HG02943 (cell line): ENCODE measurements around the gene ZBTB22.
"Not testable (repeated sequence)": the region's sequence is repeated elsewhere in the genome, so short reads cannot be mapped to it uniquely, and the experiment has no call there.

Source experiments
- ATAC-seq: cut with Tn5 transposase; IDR thresholded peaks from one replicate; pipeline ENCODE4 v1.9.1; 2021; ENCODE audit warnings: mild to moderate bottlenecking, low read depth, moderate library complexity; ENCODE audit not compliant: unreplicated experiment

ZBTB22 gene, protein sequence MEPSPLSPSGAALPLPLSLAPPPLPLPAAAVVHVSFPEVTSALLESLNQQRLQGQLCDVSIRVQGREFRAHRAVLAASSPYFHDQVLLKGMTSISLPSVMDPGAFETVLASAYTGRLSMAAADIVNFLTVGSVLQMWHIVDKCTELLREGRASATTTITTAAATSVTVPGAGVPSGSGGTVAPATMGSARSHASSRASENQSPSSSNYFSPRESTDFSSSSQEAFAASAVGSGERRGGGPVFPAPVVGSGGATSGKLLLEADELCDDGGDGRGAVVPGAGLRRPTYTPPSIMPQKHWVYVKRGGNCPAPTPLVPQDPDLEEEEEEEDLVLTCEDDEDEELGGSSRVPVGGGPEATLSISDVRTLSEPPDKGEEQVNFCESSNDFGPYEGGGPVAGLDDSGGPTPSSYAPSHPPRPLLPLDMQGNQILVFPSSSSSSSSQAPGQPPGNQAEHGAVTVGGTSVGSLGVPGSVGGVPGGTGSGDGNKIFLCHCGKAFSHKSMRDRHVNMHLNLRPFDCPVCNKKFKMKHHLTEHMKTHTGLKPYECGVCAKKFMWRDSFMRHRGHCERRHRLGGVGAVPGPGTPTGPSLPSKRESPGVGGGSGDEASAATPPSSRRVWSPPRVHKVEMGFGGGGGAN

DNA sequence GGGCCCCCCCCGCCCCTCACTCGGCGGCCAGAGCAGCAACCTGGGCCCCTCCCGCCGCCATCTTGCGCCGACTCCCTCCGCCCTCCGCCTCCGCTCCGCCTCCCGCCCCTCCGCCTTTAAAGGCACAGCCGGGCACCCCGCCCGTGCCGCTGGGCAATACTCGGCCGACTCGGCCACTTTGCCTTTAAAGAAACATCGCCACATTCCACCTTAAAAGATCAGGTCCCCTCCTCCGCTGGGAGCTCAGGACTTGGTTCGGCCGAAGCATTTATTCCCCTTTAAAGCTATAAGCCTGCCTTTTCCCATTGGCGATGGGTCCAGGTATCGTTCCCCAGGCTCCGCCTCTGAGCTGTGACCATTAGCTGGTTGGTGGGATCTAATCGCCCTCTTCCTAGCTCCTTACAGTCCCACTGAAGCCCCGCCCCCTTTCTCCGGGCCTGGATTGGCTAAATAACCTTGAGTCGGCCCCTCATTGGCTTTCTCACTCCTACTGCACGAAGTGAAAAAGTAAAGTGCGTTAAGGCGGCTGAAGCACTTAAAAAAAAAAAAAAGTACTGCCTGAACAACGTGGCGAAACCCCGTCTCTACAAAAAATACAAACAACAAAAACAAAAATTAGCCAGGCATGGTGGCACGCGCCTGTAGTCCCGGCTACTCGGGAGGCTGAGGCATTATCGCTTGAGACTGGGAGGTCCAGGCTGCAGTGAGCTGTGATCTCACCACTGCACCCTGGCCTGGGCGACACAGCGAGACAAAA, at the start of gene ZBTB22:
Gene ZBTB22, minus strand, starts transcription at position 76 of the 757 bp plus-strand sequence. CDS start 828 bp downstream, outside the sequence.
- ATAC-seq, result peak; percentile 45

DNA sequence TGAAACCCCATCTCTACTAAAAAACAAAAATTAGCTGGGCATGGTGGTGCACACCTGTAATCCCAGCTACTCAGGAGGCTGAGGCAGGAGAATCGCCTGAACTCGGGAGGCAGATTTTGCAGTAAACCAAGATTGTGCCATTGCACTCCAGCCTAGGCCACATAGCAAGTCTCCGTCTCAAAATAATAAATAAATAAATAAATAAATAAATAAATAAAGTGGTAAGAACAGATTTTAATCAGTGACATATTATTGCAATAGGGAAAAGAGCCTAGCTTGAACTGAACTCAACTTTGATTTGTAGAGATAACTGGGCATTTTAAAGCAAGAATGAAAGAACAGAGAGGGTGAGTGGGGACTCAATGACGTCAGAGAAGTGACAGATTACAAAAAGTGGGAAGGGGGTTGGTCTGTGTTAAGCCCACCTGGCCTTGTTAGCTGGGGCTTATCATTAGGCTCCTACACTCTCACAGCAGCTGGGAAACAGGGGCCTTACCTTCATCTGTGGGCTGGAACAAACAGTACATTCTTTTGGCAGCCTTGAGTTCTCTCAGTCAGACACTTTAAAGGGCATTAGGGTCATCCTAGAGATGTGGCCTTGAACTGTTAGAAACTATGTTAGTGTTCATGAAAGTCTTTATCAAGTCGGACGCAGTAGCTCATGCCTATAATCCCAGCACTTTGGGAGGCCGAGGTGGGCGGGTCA, 49.6 kb upstream of the ZBTB22 start:
- ATAC-seq, result no peak

GRCh38 chr6:33365206-33365971, 47.8 kb upstream of the ZBTB22 start:
- not testable (repeated sequence) for ATAC-seq

DNA sequence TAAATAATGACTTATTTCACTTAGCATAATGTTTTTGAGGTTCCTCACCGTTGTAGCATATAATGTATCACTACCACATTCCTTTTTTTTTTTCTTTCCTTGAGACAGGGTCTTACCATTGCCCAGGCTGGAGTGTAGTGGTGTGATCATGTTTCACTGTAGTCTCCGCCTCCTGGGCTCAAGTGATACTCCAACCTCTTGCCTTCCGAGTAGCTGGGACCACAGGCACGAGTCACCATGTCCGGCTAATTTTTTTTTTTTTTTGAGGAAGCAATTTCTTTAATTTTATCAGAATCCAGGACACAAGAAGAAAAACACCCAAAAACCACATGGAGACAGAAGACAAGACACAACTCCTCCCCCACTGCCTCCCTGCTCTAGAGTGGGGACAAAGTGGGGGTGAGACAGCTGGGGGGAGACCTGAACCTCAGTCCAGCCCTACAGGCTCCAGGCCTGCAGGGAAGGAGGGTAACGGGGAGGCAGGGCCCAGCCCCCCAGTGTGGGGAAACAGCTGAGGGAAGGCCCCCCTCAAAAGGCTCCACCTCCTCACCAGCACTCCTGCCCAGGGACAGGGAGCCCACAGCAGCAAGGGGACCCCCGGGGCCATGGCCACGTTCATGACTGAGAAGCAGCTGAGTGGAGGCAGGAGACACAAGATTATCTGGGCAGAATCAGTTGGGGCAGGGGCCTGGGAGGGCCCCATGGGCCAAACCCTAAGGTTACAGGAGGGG, 47.1 kb upstream of the ZBTB22 start:
- ATAC-seq, result not testable (repeated sequence)

DNA sequence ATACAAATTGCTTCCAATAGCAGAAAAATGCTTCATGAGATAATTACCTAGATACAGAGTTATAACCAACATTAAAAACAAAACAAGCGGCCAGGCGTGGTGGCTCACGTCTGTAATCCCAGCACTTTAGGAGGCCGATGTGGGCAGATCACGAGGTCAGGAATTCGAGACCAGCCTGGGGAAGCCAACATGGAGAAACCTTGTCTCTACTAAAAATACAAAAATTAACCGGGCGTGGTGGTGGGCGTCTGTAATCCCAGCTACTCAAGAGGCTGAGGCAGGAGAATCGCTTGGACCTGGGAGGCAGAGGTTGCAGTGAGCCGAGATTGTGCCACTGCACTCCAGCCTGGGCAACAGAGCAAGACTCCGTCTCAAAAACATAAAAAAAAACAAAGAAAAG, 45.9 kb upstream of the ZBTB22 start:
- ATAC-seq, result not testable (repeated sequence)

DNA sequence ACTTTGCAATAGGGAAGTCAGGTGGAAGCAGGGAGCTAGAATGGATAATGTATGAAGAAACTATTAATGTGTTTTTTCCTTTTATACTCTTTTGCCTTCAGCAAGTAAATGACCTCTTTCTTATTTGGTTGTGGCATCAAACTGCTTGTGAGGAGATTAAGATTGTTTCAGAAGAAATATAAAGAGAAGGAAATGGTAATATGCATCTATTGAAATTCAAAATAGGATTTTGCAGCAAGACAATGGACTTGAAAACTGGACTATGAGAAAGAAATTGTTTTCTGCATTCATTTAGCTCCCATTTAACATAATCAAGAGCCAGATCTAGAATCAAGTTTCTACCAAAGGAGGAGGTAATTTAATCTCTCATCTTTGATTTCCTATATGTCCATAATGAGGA, 41.8 kb upstream of the ZBTB22 start:
- ATAC-seq, result no peak

- ATAC-seq, result not testable (repeated sequence)
These were observed 39.8 kb upstream of the ZBTB22 start for GRCh38 chr6:33357160-33357871.

DNA sequence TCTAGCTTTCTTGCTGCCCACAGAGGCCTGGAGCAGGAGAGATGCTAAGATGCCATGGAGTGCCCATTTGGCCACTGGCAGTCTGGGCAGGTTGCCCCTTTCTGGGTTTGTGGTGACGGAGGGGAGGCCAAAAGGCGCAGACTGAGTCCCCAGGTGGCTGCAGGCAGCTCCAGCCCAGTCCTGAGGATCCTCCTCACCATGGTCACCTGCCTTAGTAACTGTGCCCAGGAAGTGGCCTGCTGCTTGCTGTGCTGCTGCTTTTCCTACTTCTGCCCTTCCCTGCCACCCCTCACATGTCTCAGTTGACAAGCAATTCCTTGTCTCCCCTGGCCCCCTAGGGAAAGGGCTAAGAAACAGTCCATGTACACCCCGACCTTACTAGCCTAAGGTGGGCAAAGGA, 38.8 kb upstream of the ZBTB22 start:
- no peak for ATAC-seq

- not testable (repeated sequence) for ATAC-seq
These were observed 38.3 kb upstream of the ZBTB22 start for GRCh38 chr6:33355860-33356259.

- ATAC-seq, result no peak
These were observed 30.3 kb upstream of the ZBTB22 start for GRCh38 chr6:33347816-33348215.

DNA sequence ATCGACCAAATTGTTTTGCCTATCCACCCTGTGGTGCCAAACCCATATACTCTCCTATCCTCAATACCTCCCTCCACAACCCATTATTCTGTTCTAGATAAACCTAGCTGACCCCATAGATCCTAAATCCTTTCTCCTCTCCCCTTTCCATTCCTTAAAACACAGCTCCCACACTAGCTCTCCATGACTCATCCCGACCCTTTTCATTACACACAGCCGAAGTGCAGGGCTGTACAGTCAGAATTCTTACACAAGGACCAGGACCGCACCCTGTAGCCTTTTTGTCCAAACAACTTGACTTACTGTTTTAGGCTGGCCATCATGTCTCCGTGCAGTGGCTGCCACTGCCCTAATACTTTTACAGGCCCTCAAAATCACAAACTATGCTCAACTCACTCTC, 29.4 kb upstream of the ZBTB22 start:
- ATAC-seq, result not testable (repeated sequence)

DNA sequence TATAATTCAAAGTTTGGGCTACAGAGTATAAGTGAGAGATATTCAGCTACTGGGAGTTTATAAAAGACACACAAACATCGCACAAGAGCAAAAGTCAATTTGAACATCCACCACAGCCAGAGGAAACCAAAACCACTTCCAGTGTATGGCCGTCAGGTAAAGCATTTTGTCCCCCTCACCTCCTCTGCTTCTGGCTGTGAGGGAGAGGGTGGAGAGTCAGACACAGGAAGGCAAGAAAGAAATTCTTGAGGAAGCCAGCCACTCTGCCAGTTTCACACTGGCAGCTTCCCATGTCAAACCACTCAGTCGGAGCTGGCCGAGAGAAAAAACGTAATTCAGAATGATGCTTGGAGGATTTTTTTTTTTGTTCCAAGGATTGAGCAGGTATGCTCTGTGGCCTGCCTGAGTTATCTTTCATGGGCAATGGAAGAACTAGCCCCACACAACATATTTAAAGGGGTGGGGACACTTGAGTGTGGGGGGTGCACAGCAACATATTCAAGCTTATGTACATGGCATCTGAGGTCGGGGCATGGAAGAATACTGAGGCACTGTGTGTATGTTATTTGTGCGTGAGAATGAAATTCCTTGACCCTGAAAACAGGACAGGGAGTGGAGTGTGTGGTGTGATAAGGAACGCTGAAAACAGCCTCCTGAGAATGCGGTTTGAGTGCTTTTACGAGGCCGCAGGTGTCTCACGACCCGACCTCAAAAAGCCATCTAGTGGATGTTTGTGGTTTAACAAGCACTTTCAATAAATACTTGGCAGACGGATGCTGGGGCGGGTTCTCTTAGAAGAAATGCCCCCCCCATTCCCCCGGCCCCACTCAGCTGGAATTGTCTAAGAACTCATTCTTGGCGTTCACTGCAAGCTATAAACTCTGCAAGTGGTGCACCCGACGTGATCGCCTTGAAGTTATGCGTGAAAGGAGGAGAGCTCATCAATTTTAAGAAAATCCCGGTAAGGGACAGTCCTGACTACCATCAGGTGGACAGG, 27.5 kb upstream of the ZBTB22 start:
- ATAC-seq, result no peak

DNA sequence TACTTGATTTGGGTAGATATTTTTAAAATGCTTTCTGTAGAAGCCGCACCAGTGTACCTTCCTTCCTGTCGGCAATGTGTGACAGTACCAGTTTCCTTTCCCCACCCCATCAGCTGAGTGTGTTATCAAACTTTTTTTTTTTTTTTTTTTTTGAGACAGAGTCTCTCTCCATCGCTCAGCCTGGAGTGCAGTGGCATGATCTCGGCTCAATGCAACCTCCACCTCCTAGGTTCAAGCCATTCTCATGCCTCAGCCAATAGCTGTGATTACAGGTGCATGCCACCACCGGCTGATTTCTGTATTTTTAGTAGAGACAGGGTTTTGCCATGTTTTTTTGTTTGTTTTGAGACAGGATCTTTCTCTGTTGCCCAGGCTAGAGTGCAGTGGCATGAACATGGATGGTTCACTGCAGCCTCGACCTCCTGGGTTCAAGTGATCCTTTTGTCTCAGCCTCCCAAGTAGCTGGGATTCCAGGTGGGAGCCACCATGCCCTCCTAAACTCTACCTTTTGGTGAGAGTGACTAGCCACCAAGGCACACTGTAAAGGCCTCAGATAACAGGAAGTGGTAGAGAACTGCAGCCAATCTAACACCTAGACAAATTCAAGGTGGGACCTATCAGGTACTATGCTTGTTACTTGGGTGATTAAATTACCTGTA, 26.5 kb upstream of the ZBTB22 start:
- ATAC-seq, result no peak

DNA sequence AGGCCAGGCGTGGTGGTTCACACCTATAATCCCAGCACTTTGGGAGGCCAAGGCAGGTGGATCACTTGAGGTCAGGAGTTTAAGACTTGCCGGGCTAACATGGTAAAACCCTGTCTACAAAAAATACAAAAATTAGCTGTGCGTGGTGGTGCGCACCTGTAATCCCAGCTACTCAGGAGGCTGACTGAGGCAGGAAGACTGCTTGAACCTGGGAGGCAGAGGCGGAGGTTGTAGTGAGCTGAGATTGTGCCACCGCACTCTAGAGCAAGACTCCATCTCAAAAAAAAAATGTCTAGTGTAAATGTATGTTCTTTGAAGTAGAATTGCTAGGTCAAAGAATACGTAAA, 26.0 kb upstream of the ZBTB22 start:
- not testable (repeated sequence) for ATAC-seq

DNA sequence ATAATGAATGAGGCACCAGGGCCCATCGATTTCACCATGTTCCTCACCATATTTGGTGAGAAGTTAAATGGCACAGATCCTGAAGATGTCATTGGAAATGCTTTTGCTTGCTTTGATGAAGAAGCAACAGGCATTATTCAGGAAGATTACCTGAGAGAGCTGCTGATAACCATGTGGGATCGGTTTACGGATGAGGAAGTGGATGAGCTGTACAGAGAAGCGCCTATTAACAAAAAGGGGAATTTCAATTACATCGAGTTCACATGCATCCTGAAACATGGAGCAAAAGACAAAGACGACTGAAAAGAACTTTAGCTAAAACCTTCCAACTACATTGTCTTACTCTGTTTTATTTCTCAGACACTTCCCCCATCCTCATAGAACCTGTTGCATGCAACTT, 21.6 kb upstream of the ZBTB22 start:
- no peak for ATAC-seq

DNA sequence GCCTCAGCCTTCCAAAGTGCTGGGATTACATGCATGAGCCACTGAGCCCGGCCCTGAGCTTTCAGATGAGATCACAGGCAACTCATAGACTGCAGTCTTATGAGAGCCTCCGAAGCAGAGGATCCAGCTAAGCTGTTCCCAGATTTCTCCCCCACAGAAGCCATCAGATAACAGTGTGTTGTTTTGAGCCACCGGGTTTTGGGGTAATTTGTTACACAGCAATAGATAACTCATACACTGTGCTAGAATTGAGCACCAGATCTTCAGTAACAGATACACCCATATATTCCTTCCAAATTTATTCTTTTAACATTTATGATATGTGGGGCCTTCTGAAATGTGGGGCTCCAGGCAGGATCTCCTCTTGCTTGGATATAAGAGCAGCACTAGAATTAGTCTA, 19.0 kb upstream of the ZBTB22 start:
- no peak for ATAC-seq

- no peak for ATAC-seq
These were observed 18.4 kb upstream of the ZBTB22 start for GRCh38 chr6:33335916-33336315.
